Activated CD8-positive, alpha-beta T cell treated with anti-CD3 and anti-CD28 coated beads for 36 hours (primary cell): Measurements from ENCODE around the gene CEP120. TPM values are rescaled to one million over a fixed set of nuclear protein-coding genes. Genes with fewer than 3 reads are reported as not detected.
"Not testable (repeated sequence)": the region's sequence is repeated elsewhere in the genome, so short reads cannot be mapped to it uniquely, and the experiment has no call there.

Experiments
- ATAC-seq: fragments of 200-7000 bp; cut with Tn5 transposase; one replicate; pipeline ENCODE4 v1.10.0; 2021; ENCODE audit warnings: mild to moderate bottlenecking, moderate library complexity
- CTCF ChIA-PET: fragments of 350-600 bp; sonication (Branson Sonifier 250); formaldehyde crosslinking; loops from one replicate; lab custom pipeline; 2021; ENCODE audit warnings: antibody characterized with exemption; lab: Charles Lee
- POLR2A ChIA-PET: fragments of 350-600 bp; sonication (Branson Sonifier 250); formaldehyde crosslinking; loops from one replicate; lab custom pipeline; 2021; ENCODE audit warnings: antibody characterized with exemption; lab: Charles Lee
- DNase-seq: peaks from one replicate; pipeline ENCODE4 v3.0.0-alpha.2; 2020
- H3K27ac Mint-ChIP-seq: one replicate; pipeline ENCODE4 v1.8.0; 2021; ENCODE audit warnings: mild to moderate bottlenecking, mixed read lengths
- H3K27me3 Mint-ChIP-seq: one replicate; pipeline ENCODE4 v1.8.0; 2021; ENCODE audit warnings: mixed read lengths
- H3K36me3 Mint-ChIP-seq: one replicate; pipeline ENCODE4 v1.8.0; 2021; ENCODE audit warnings: low read depth, mixed read lengths
- H3K4me1 Mint-ChIP-seq: one replicate; pipeline ENCODE4 v1.8.0; 2021; ENCODE audit warnings: low read depth, mixed read lengths
- H3K4me3 Mint-ChIP-seq: one replicate; pipeline ENCODE4 v1.8.0; 2021; ENCODE audit warnings: mild to moderate bottlenecking, moderate library complexity, mixed read lengths
- H3K9me3 Mint-ChIP-seq: one replicate; pipeline ENCODE4 v1.8.0; 2021; ENCODE audit warnings: mixed read lengths
- intact Hi-C: fragments of 100-400 bp; cut with micrococcal nuclease; formaldehyde crosslinking; loops from one replicate; pipeline ENCODE4 v1.10.0; 2022
- total RNA-seq, 2 experiments: library from RNA; stranded (reverse); gene quantifications; one replicate each; pipeline ENCODE4 v1.2.3, GENCODE V29; 2021
- TF ChIP-seq, protein P1 (sequence below): fragments of 200-600 bp; IDR thresholded peaks from one replicate; pipeline ENCODE4 v1.8.0; 2022; ENCODE audit warnings: antibody characterized with exemption, mild to moderate bottlenecking

Gene CEP120
- total RNA-seq, 2 experiments from 2014 or later: 22.6 to 28.3 TPM

- ChIA-PET POLR2A (no interaction called here), CTCF (interaction anchor here (1.5 kb wide), 1 partner anchor 20 kb away, joined by 4 read pairs; no protein-coding TSS in a partner anchor)
- DNase-seq (no peak), ATAC-seq (no peak)
- Mint-ChIP-seq H3K9me3 (peaks cover 2% of the 10 kb centered on the region), H3K4me3 (no peak overlapping the region), H3K27ac (no peak overlapping the region), H3K36me3 (peaks cover 16% of the 10 kb centered on the region), H3K27me3 (no peaks in the 10 kb centered on the region), H3K4me1 (no peaks in the 10 kb centered on the region)
- intact Hi-C loops: no loop called here
- TF ChIP-seq, protein P1, sequence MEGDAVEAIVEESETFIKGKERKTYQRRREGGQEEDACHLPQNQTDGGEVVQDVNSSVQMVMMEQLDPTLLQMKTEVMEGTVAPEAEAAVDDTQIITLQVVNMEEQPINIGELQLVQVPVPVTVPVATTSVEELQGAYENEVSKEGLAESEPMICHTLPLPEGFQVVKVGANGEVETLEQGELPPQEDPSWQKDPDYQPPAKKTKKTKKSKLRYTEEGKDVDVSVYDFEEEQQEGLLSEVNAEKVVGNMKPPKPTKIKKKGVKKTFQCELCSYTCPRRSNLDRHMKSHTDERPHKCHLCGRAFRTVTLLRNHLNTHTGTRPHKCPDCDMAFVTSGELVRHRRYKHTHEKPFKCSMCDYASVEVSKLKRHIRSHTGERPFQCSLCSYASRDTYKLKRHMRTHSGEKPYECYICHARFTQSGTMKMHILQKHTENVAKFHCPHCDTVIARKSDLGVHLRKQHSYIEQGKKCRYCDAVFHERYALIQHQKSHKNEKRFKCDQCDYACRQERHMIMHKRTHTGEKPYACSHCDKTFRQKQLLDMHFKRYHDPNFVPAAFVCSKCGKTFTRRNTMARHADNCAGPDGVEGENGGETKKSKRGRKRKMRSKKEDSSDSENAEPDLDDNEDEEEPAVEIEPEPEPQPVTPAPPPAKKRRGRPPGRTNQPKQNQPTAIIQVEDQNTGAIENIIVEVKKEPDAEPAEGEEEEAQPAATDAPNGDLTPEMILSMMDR: no peak
These were observed 71.4 kb downstream of the CEP120 start for GRCh38 chr5:123351820-123352219.

DNA sequence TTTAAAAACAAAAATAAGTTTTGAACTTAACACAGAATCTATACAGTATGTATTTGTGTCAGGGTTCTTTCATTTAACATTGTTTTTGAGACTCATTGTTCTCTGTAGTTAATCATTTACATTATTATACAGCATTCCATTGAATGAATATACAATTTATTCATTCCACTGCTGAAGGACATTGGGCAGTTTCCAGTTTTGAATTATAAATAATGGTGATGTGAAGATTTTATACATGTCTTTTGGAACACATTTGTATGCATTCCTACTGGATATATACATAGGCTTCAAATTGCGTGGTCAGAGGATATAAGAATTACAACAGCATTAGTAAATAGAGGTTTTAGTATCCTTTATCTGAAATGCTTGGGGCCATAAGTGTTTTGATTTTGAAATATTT, 72.0 kb downstream of the CEP120 start:
- intact Hi-C loops: no loop called here
- no peaks in the 10 kb centered on the region for H3K4me1 Mint-ChIP-seq
- no peaks in the 10 kb centered on the region for H3K27me3 Mint-ChIP-seq
- TF ChIP-seq, protein P1: no peak
- DNase-seq (no peak), ATAC-seq (no peak)
- peaks cover 15% of the 10 kb centered on the region for H3K36me3 Mint-ChIP-seq
- H3K4me3 Mint-ChIP-seq: no peak overlapping the region
- H3K27ac Mint-ChIP-seq: no peak overlapping the region
- H3K9me3 Mint-ChIP-seq: no peaks in the 10 kb centered on the region
- POLR2A ChIA-PET: no interaction called here
- CTCF ChIA-PET: interaction anchor here (1.5 kb wide), 1 partner anchor 20 kb away, joined by 4 read pairs; no protein-coding TSS in a partner anchor

- ATAC-seq (no peak), DNase-seq (no peak)
- Mint-ChIP-seq H3K27me3 (no peaks in the 10 kb centered on the region), H3K4me3 (no peak overlapping the region), H3K27ac (no peak overlapping the region), H3K36me3 (peaks cover 11% of the 10 kb centered on the region), H3K9me3 (no peaks in the 10 kb centered on the region), H3K4me1 (no peaks in the 10 kb centered on the region)
- ChIA-PET CTCF (no interaction called here), POLR2A (no interaction called here)
- TF ChIP-seq, protein P1: no peak
- intact Hi-C loops: no loop called here
These were observed 72.5 kb downstream of the CEP120 start for GRCh38 chr5:123350742-123351141.

DNA sequence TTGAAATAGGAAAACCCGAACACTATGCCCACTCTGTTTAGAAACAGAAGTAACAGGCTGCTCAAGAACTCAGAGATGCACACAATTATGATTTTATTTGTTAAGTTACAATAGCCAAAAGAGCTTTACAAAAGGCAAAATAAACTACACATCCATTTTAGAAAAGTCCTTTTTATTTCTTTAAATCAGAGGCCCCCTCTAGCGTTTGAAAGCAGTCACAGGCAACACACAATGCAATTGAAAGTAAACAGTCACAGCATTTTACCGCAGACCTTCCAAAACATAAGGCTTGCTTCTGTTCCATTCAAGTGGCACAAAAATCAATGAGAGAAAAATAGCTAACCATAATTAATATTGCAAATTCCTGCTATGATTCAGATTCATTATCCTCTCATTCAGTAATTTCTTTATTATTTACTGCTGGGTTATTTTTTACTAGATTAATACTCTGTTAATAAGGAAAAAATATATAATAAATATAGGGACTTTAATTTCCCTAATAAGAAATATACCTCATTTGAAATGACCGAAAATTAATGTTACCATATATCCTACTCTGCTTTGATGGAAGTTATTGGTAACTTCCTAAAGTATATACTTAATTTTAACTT, 78.3 kb downstream of the CEP120 start:
- no peaks in the 10 kb centered on the region for H3K27me3 Mint-ChIP-seq
- ATAC-seq (no peak), DNase-seq (peak; percentile 7)
- peaks cover 7% of the 10 kb centered on the region for H3K36me3 Mint-ChIP-seq
- H3K27ac Mint-ChIP-seq: no peak overlapping the region
- POLR2A ChIA-PET: no interaction called here
- intact Hi-C loops: no loop called here
- no peaks in the 10 kb centered on the region for H3K9me3 Mint-ChIP-seq
- TF ChIP-seq, protein P1: peak; percentile 15
- no peak overlapping the region for H3K4me3 Mint-ChIP-seq
- CTCF ChIA-PET: interaction anchor here (0.6 to 1.6 kb wide), 4 partner anchors 13 to 266 kb away, joined by 3 to 5 read pairs (median 3); no protein-coding TSS in a partner anchor
- H3K4me1 Mint-ChIP-seq: no peaks in the 10 kb centered on the region

GRCh38 chr5:123340928-123341327, 82.3 kb downstream of the CEP120 start:
- ATAC-seq (no peak), DNase-seq (no peak)
- Mint-ChIP-seq H3K27ac (no peak overlapping the region), H3K4me1 (no peaks in the 10 kb centered on the region), H3K4me3 (no peak overlapping the region), H3K9me3 (no peaks in the 10 kb centered on the region), H3K36me3 (no peaks in the 10 kb centered on the region), H3K27me3 (no peaks in the 10 kb centered on the region)
- TF ChIP-seq, protein P1: no peak
- ChIA-PET POLR2A (no interaction called here), CTCF (no interaction called here)
- intact Hi-C loops: no loop called here

DNA sequence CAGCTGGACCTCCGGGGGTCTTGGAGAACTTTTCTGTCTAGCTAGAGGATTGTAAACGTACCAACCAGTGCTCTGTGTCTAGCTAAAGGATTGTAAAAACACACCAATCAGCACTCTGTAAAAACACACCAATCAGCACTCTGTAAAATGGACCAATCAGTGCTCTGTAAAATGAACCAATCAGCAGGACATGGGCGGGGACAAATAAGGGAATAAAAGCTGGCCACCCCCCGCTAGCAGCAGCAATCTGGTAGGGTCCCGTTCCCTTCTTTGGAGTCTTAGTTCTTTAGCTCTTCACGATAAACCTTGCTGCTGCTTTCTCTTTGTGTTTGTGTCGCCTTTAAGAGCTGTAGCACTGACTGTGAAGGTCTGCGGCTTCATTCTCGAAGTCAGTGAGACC, 114.8 kb downstream of the CEP120 start:
- ATAC-seq, H3K27ac Mint-ChIP-seq, H3K36me3 Mint-ChIP-seq, H3K27me3 Mint-ChIP-seq, H3K4me1 Mint-ChIP-seq, intact Hi-C loops, POLR2A ChIA-PET, H3K9me3 Mint-ChIP-seq, H3K4me3 Mint-ChIP-seq, DNase-seq: not testable (repeated sequence)
- CTCF ChIA-PET: interaction anchor here (1.1 to 1.2 kb wide), 2 partner anchors 8 to 302 kb away, joined by 3 read pairs; no protein-coding TSS in a partner anchor
